GM18861 (cell line): Measurements from ENCODE around the gene VWA3B.
"Not testable (repeated sequence)": the region's sequence is repeated elsewhere in the genome, so short reads cannot be mapped to it uniquely, and the experiment has no call there.

ENCODE experiments used
- ATAC-seq: cut with Tn5 transposase; IDR thresholded peaks from one replicate; pipeline ENCODE4 v1.9.1; 2021; ENCODE audit not compliant: unreplicated experiment

Gene VWA3B

DNA sequence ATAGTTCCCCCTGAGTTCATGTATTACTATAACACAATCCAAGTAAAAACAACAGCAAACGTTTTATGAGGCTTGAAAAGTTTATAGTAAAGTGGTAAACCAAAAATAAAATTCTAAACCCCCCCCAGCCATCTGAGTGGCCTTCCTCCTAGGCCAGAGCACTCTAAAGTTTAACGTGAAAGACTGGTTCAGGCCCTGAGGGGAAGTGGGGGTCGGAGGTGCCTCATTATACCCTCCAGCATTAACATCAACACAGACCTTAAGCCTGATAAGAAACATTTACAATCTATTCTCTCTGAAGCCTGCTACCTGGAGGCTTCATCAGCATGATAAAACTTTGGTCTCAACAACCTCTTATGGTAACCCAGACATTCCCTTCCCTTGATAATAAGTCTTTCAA is 230.2 kb downstream of the VWA3B start:
- no peak for ATAC-seq

DNA sequence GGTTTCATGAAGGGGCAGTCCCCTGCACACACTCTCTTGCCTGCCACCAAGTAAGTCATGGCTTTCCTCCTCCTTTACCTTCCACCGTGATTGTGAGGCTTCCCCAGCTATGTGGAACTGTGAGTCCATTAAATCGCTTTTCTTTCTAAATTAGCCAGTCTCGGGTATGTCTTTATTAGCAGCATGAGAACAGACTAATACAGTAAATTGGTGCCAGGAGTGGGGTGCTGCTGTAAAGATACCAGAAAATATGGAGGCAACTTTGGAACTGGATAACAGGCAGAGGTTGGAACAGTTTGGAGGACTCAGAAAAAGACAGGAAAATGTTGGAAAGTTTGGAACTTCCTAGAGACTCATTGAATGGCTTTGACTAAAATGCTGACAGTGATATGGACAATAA is 233.2 kb downstream of the VWA3B start:
- ATAC-seq = not testable (repeated sequence)

DNA sequence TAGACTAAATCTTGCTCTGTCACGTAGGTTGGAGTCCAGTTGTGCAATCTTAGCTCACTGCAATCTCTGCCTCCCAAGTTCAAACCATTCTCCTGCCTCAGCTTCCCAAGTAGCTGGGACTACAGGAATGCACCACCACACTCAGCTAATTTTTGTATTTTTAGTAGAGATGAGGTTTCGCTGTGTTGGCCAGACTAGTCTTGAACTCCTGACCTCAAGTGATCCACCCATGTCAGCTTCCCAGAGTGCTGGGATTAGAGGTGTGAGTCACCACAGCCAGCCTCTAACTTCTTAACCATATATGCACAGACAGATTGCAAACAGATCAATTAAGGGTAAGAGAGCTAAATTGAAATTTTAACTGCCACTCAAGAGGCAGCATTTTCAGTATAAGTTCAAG is 237.2 kb downstream of the VWA3B start:
- ATAC-seq = no peak

DNA sequence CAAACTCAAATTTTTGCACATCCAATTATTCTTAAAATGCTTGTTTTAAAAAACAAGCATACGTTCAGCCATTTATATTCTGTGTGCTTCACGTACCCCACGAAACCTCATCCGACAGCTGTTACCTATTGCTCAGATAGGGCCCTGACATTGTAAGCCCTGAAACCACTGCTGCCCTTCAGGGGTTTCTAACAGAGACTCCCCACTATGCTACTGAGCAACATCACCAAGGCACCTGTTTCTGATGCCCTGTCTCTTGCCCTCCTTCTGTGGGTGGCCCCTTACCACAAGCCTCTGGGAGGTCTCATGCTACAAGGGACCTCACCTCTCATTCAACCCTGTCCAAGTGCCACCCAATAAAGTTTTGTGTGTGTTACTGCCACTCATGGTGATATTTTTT is 240.8 kb downstream of the VWA3B start:
- ATAC-seq = no peak

DNA sequence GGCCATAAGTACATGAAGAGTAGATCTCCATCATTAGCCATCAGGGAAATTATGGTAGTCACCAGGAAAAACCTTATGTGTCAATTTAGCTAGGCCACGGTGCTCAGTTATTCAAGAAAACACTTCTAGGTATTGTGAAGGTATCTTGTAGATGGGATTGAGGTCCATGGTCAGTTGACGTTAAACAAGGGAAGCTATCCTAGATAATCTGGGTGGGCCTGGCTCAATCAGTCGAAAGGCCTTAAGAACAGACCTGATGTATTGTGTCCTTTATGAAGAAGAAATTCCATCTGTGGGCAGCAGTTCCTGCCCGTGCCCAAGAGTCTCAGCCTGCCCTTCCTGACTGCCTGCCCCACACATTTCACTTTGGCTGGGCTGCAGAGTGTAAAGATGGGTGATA is 242.6 kb downstream of the VWA3B start:
- ATAC-seq = no peak

DNA sequence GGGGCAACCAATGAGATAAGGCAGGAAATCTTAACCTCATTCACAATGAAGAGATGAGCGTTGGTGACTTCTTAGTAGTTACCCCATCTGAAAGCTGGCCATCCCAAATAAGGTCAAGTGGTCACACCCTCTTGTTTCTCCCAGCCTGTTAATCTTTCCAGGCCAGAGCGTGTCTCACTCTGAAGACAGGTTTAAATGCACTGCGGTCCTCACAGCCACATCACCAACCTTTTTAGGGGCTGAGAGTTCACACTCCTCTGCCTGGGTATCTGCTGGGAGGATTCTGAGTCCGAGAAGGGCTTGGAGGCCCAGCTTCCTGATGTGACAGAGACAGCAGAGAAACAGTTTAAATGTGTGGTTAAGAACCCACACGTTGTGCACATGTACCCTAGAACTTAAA is 246.0 kb downstream of the VWA3B start:
- no peak for ATAC-seq

DNA sequence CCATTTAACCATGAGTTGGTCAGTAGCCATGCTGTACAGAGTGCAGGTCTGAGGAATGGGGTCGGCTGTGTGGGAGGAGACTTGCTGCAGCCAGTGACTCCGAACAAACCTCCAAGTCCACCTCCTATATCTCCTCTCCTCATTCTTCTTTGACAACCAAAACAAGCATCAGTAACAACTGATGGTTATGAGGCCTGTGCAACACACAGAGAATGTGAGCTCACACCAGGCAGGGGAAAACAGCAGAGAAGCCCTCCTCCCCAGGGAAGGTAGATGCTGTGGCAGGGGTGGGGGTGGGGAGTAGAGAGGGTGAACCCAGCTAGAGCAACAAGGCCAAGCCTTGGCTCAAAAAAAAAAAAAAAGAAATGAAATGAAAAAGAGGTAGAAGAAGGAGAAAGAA is 247.0 kb downstream of the VWA3B start:
- ATAC-seq = no peak

DNA sequence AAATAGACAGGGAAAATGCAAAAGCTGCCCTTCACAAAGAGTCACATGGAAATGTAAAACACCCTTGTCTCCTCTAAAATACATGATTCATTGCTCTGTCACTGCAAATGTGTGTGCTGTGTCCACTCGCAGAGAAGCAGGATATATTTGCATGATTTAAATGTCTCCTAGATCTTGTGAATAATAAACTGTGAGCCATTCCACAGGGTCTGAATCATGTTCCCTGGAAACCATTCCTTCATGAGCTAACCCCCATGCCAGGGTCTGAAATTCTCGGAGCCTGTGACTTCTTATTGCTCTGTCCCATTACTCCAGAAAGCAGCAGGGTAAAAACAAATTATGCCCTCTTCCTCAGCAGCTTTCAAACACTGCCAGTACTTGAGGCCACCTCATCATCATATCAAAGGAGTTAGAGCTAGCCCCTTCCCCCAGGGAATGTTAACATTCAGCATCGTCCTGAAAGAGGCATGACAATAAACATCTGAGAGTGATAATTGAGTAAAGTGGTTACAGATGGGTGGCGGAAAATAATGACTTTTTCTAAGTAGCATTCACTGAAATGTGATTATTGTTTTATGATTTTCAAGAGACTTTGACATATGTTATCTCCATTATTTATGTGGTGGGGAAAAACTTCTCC is 247.6 kb downstream of the VWA3B start:
- no peak for ATAC-seq

DNA sequence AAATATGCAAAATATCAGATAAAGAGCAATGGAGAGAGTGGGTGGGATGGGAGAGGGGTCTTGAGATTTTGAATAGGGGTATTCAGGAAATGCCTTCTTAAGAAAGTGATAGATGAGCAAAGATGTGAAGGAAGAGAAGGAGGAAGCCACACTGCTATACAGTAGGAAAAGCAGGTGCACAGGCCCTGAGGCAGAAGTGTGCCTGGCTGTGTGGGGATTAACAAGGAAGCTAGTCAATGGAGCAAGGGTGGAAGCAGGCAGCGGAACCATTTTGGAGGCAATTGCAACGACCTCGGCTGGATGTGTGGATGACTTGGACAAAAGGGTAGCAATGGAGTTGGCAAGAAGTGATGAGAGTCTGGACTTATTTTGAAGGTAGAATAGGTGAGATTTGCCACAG is 248.3 kb downstream of the VWA3B start:
- ATAC-seq = no peak

DNA sequence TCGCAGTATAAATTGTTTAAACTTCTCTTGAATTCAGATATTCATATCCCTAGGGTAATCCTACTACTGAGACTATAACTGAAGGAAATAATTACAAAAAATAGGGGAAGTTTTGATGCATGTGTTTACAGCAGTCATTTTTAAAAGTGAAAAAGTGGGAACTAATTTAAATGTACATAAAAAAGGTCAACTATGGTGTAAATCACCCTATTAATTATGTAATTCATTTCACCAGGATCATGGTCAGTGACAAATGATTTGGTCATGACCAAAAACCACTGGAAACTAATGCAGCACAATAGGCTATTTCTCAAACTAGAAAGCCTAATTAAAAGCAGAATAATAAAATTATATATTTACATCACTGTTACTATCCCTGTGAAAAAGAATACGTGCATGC is 254.3 kb downstream of the VWA3B start:
- no peak for ATAC-seq

DNA sequence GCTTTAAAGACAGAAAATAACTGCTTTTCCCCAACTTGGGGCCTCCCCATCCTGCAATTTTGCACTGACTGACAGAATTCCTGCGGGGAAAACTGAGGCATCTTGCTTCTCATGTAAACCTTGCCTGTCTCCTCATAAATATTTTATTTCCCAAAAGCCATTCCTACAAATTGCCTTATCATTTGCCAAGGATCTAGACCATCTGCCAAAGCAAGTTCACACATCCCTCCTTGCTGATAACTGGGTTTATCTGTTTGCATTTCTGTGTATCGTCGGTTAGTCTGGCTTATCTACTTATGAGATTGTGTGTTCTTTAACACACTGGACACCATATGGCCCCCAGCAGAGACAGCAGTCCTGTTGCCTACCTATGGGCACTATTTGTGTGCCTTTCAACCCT is 256.3 kb downstream of the VWA3B start:
- ATAC-seq = no peak

DNA sequence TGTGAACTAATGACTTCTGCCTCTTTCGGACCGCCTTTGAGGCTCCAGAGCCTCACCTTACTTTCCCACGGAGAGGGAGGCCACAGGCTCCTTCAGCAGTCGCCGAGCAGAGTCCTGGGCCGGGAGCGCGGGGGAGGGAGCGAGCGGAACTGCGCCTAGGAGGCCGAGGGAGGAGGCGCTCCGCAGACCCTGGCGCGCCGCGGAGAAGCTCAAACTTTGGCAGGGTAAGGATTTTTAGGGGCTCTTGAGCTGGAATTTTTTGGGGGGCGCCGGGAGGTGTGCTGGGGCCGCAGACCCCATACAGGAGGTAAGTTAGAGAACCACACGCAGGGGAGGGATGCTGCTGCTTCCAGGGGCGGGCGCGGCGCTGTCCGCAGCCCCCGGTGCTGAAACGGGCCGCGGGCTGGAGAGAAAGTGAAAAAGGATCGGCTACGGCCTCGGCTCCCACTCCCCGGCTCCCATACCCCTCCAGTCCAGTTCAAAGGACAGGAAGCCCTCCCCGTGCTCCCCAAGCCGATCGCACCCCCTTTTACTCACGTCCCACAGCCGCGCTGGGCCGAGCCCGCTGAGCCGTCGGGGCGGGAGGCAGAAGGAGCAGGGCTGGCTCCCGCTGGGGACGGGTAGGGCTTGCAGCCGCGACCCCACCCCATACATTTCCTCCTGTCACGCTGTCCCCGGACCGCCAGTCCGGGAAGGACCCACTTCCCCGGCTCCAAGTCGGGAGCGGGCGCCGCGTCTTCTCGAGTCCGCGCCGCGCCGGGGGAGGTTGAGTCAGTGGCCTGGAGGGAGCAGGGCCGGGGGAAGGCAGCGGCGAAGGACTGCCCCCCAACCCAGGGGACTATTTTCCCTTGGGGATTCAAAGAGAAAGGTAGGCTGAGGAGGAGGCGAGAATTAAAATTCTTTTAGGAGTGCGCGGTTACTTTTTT is 259.6 kb downstream of the VWA3B start, which contains the start of gene CNGA3:
Gene CNGA3, plus strand, starts transcription at position 146 of the 926 bp plus-strand sequence. CDS start 23,520 bp downstream, outside the sequence.
- no peak for ATAC-seq

DNA sequence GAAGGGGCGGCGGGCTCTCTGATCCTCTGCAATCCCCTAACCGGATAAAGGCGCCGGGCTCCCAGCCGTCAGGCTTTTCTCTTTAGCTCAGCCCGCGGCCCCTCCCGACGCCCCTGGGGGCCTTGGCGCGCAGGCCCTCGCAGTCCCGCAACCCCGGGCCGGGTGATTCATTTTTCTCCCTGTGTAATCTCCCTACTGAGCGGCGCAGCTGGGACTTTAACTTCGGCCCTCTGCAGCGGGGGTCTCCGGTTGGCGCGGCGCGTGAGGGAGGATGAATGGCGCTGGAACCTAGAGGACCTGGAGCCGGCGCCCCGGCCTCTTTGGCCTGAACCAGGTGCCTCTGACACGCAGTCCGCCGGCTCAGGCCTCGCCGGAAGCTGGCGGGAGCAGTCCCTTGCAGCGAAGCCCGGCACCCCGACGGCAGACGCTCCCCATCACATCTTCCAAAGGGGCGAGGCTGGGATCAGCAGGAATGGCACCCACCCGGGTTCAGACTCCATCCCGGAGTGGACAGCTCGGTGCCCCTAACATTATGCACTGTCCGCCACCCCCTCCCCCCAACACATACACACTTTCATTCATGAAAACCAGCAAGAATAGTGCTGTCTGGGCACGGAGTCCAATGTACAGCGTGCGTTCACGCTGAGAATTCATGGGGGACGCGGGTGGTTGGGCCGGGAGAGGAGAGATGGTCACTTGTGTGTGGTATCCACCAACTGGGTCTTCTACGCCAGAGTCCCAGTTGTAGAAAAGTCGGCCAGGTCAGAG is 260.5 kb downstream of the VWA3B start:
- no peak for ATAC-seq

DNA sequence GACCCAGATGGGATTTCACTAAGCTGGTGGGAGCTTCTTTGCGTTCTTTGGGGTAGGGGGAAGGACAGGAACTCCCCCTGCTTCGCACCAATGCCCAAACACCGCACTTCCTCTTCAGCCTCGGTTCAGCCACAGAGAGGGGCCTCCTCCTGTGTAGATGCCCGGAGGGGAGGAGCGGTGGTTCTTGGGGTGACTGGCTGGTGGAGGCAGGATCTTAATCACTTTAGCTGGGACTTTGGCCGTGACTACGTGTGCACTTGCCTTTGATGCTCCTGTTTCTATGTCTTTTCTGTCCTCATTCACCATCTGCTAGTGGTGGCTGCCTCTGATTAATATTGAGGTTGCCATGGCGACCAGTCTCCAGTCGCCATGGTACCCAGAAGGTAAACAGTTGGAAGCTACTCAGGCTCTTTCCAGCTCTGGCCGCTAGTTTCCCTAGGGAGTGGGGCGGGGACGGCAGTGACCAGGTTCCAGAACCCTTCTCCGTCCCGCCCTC is 261.1 kb downstream of the VWA3B start:
- no peak for ATAC-seq

DNA sequence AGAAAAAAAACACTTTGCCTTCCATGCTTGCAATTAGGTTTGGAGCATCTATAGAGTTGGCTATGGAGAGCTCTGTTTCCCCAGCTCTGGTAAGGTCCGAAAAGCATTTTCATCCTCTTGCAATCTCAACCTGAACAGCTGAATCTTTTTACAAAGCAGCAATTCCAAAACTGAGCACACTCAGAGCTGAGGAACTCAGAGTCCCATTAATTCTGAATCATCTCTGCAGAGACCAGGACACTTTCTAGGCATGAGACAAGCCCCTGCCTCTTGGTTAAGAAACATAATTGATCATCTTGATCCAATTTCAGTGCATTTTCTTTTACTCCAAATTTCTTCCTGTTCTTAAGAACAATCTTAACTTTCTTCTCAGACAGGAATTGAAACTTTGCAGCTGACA is 263.4 kb downstream of the VWA3B start:
- ATAC-seq = no peak

DNA sequence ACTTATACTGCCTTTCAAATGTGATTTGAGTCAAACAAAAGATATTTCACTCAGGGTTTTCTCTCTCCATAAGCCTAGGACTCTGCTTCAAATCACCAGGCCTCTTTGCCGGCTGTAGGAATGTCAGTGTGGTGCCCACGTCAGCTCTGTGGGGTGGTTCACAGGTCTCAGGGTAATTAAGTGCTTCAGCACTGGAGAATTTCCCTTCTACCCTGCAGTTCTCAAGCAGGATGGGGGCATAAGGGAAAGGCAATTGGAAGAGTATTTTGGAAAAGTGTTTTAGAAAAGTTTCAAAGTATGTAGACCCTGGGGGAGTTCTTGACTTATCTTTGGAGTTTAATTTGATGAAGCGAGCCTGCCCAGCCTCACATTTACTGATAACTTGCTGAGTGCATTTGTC is 268.9 kb downstream of the VWA3B start:
- no peak for ATAC-seq

DNA sequence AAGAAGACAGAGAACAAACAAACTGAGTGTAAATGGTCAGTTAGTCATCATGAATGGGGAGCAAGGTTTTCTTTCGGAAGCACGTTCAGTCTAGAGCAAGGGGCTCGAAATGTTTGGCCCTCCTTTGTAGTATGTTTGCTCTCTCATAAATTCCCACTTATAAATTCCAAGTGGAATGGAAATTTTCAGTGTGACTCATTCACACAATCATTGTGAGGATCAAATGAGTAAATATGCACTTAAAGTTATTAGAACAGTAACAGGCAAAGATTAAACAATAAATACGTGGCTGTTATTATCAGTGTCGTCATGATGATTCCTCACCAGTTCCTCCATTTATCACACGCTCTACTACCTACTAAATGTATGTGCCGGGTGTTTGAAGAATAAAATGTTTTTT is 269.8 kb downstream of the VWA3B start:
- ATAC-seq = no peak

DNA sequence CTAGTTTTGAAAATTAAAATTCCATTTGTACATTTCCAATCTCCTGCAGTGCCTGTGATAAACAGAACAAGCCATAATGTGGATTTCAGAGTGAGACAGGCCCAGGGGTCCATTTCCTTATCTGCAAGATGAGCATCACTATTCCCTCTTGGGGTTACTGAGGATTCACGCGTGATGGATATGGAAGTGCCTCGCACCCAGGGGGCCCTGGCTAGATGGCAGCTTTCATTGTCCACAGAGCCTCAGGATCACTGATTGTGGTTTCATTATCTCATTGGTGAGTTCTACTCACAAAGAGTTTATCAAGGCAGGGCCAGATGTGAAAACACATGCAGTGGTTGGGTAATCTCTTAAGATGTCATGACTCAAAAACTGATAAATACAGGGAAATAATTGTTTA is 270.9 kb downstream of the VWA3B start:
- ATAC-seq = no peak

DNA sequence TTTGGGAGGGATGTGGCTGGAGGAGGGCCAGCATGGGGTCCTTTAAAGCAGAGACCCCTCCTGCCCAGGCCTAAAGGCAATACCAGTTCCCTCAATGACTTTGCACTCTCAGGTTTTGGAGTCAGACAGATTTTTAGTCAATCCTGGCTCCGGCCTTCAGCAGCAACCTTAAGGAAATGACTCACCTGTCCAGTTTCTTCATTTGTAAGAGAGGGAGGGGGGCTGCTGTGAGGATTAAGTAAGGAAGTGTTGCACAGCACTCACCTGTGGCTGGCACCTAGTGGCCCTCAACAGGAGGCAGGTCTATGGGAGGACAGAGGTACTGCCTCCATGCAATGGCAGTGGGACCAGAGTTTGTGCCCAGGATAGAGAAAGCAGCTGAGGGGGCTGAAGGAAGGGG is 273.0 kb downstream of the VWA3B start:
- ATAC-seq = no peak
